H1 (cell line): ENCODE data around the gene KRTAP10-12. TPM values are rescaled to one million over a fixed set of nuclear protein-coding genes. Genes with fewer than 3 reads are reported as not detected.

Source experiments
- CTCF ChIA-PET: fragments of 300-600 bp; sonication (Branson Sonifier 250); formaldehyde crosslinking; loops from one replicate; lab custom pipeline; 2021; ENCODE audit not compliant: partially characterized antibody; lab: Charles Lee
- POLR2A ChIA-PET: fragments of 300-600 bp; sonication (Branson Sonifier 250); formaldehyde crosslinking; loops from one replicate; lab custom pipeline; 2021; ENCODE audit warnings: inconsistent platforms; ENCODE audit not compliant: partially characterized antibody; lab: Charles Lee
- DNase-seq, 2 experiments: peaks; one replicate each; pipeline versions ENCODE4 v3.0.0 to v3.0.0-alpha.2; 2010 to 2022; ENCODE audit warnings: low spot score in 2 of 2, low read depth in 1 of 2, mixed read lengths in 1 of 2
- FAIRE-seq: peaks from 2 replicates; lab custom pipeline; 2011; peaks lifted over from hg19 to GRCh38; lab: Jason Lieb, UNC
- H2AFZ ChIP-seq: 2 replicates; pipeline ENCODE4 v1.8.1; 2012; ENCODE audit warnings: low read length, inconsistent platforms
- H2AK5ac ChIP-seq: 2 replicates; pipeline ENCODE4 v1.6.1; 2013; ENCODE audit warnings: low read depth, low read length
- H2BK120ac ChIP-seq: replicated peaks from 2 replicates; pipeline ENCODE3; 2013; ENCODE audit warnings: low read depth, low read length, inconsistent platforms
- H2BK12ac ChIP-seq: 2 replicates; pipeline ENCODE4 v1.6.1; 2013; ENCODE audit warnings: low read depth, low read length
- H2BK15ac ChIP-seq: 2 replicates; pipeline ENCODE4 v1.6.1; 2013; ENCODE audit warnings: low read length
- H2BK20ac ChIP-seq: 2 replicates; pipeline ENCODE4 v1.6.1; 2013; ENCODE audit warnings: low read length
- H2BK5ac ChIP-seq: 2 replicates; pipeline ENCODE4 v1.6.1; 2013; ENCODE audit warnings: low read depth, low read length
- H3K14ac ChIP-seq: 2 replicates; pipeline ENCODE4 v1.6.1; 2013; ENCODE audit warnings: inconsistent platforms; ENCODE audit not compliant: insufficient read length
- H3K18ac ChIP-seq: 2 replicates; pipeline ENCODE4 v1.6.1; 2013; ENCODE audit warnings: low read length; ENCODE audit errors: extremely low read depth
- H3K23ac ChIP-seq: 2 replicates; pipeline ENCODE4 v1.6.1; 2013; ENCODE audit warnings: inconsistent platforms; ENCODE audit not compliant: insufficient read length
- H3K23me2 ChIP-seq: 2 replicates; pipeline ENCODE4 v1.6.1; 2013; ENCODE audit warnings: low read depth, low read length
- H3K27ac ChIP-seq: 2 replicates; pipeline ENCODE4 v1.6.1; 2011; ENCODE audit warnings: low read depth, low read length, inconsistent platforms
- H3K27me3 ChIP-seq, 4 experiments: replicated peaks in 1 of 4; 1 replicate in 1 of 4; 2 replicates in 3 of 4; pipeline versions ENCODE4 v1.6.1 to v1.8.1; 2011 to 2013; ENCODE audit warnings: low read length in 3 of 4, mild to moderate bottlenecking in 3 of 4, inconsistent platforms in 2 of 4, mixed read lengths in 2 of 4, moderate library complexity in 1 of 4; ENCODE audit not compliant: control insufficient read depth in 3 of 4, insufficient read depth in 3 of 4; ENCODE audit errors: extremely low read depth in 1 of 4
- H3K36me3 ChIP-seq, 4 experiments: 2 replicates each; pipeline versions ENCODE4 v1.6.1 to v1.8.1; 2011 to 2013; ENCODE audit warnings: mild to moderate bottlenecking in 4 of 4, low read length in 3 of 4, moderate library complexity in 2 of 4, control low read depth in 1 of 4, inconsistent platforms in 1 of 4; ENCODE audit not compliant: insufficient read depth in 4 of 4, control insufficient read depth in 2 of 4
- H3K4ac ChIP-seq: replicated peaks from 2 replicates; pipeline ENCODE3; 2013; ENCODE audit warnings: low read length, low read depth, mixed read lengths, inconsistent platforms; ENCODE audit not compliant: insufficient read length
- H3K4me1 ChIP-seq, 4 experiments: replicated peaks in 1 of 4; 1 replicate in 1 of 4; 2 replicates in 3 of 4; pipeline versions ENCODE4 v1.6.1 to v1.8.1; 2011 to 2013; ENCODE audit warnings: low read length in 3 of 4, inconsistent platforms in 2 of 4, mixed read lengths in 1 of 4; ENCODE audit not compliant: insufficient read depth in 4 of 4, control insufficient read depth in 3 of 4
- H3K4me2 ChIP-seq, 2 experiments: 2 replicates each; pipeline versions ENCODE4 v1.6.1 to v1.8.1; 2011 to 2013; ENCODE audit warnings: low read depth in 2 of 2, low read length in 2 of 2, control low read depth in 1 of 2, inconsistent platforms in 1 of 2, mild to moderate bottlenecking in 1 of 2; ENCODE audit not compliant: insufficient read depth in 1 of 2
- H3K4me3 ChIP-seq, 4 experiments: fragments of 200-600, 300-600 bp in 1 of 4; sonication (generic), shearing (Covaris generic), sonication (Bioruptor Twin) in 1 of 4; 2 replicates each; pipeline versions ENCODE4 v1.5.1 to v1.8.1; 2011 to 2016; ENCODE audit warnings: low read length in 4 of 4, low read depth in 3 of 4, control low read depth in 2 of 4, inconsistent platforms in 2 of 4, mild to moderate bottlenecking in 2 of 4, mixed read lengths in 1 of 4, moderate library complexity in 1 of 4; ENCODE audit not compliant: insufficient read depth in 2 of 4; ENCODE audit errors: extremely low read depth in 1 of 4
- H3K56ac ChIP-seq: replicated peaks from 2 replicates; pipeline ENCODE3; 2013; ENCODE audit warnings: low read depth, mild to moderate bottlenecking, mixed read lengths, low read length, inconsistent platforms; ENCODE audit not compliant: insufficient read length
- H3K79me1 ChIP-seq: 2 replicates; pipeline ENCODE4 v1.6.1; 2013; ENCODE audit warnings: low read depth, low read length, control low read depth
- H3K79me2 ChIP-seq, 2 experiments: 2 replicates each; pipeline versions ENCODE4 v1.6.1 to v1.8.1; 2012 to 2013; ENCODE audit warnings: low read length in 2 of 2, mild to moderate bottlenecking in 2 of 2, inconsistent platforms in 1 of 2; ENCODE audit not compliant: insufficient read depth in 2 of 2, control insufficient read depth in 1 of 2
- H3K9ac ChIP-seq, 4 experiments: replicated peaks in 1 of 4; 1 replicate in 1 of 4; 2 replicates in 3 of 4; pipeline versions ENCODE4 v1.6.1 to v1.8.1; 2011 to 2013; ENCODE audit warnings: low read depth in 3 of 4, low read length in 3 of 4, control low read depth in 2 of 4, mild to moderate bottlenecking in 2 of 4, moderate library complexity in 2 of 4, inconsistent platforms in 1 of 4; ENCODE audit errors: extremely low read depth in 1 of 4
- H3K9me3 ChIP-seq, 2 experiments: 2 replicates each; pipeline versions ENCODE4 v1.6.1 to v1.8.1; 2012 to 2013; ENCODE audit warnings: mild to moderate bottlenecking in 2 of 2, moderate library complexity in 2 of 2, control low read depth in 1 of 2, inconsistent platforms in 1 of 2, low read depth in 1 of 2, low read length in 1 of 2, mixed read lengths in 1 of 2; ENCODE audit not compliant: insufficient read depth in 2 of 2
- H4K20me1 ChIP-seq, 2 experiments: replicated peaks in 1 of 2; 2 replicates each; pipeline versions ENCODE3 to v1.8.1; 2011 to 2013; ENCODE audit warnings: inconsistent platforms in 2 of 2, low read length in 2 of 2, mild to moderate bottlenecking in 1 of 2; ENCODE audit not compliant: insufficient read depth in 2 of 2, control insufficient read depth in 1 of 2
- H4K5ac ChIP-seq: 2 replicates; pipeline ENCODE4 v1.6.1; 2013; ENCODE audit warnings: low read length, low read depth, mixed read lengths, inconsistent platforms; ENCODE audit not compliant: insufficient read length
- H4K8ac ChIP-seq: 2 replicates; pipeline ENCODE4 v1.8.0; 2013; ENCODE audit warnings: mild to moderate bottlenecking, moderate library complexity, low read length, inconsistent platforms; ENCODE audit not compliant: insufficient read depth; ENCODE audit errors: extremely low read depth
- H4K91ac ChIP-seq: replicated peaks from 2 replicates; pipeline ENCODE3; 2013; ENCODE audit warnings: low read length, mixed read lengths, inconsistent platforms; ENCODE audit not compliant: insufficient read length
- POLR2AphosphoS5 ChIP-seq: IDR thresholded peaks from 2 replicates; pipeline ENCODE4 v1.6.1; 2011; ENCODE audit warnings: low read depth, low read length
- POU5F1 ChIP-seq: IDR thresholded peaks from 2 replicates; pipeline ENCODE4 v1.6.1; 2011; ENCODE audit warnings: low read depth, mild to moderate bottlenecking, low read length, moderate library complexity
- SUZ12 ChIP-seq: fragments of 200-600 bp; sonication (generic); IDR thresholded peaks from 2 replicates; pipeline ENCODE4 v1.6.1; 2012; ENCODE audit warnings: mild to moderate bottlenecking, inconsistent platforms, low read length, moderate library complexity, mixed read lengths
- TAF7 ChIP-seq: optimal IDR thresholded peaks from 2 replicates; pipeline ENCODE3; 2011; ENCODE audit warnings: low read depth, mild to moderate bottlenecking, inconsistent platforms, low read length, moderate library complexity, borderline replicate concordance
- WGBS, 2 experiments: shearing (Covaris generic) in 1 of 2; methylation state at CpG; one replicate each; pipeline versions ENCODE4 v1.1.6 to v1.1.7; 2013 to 2015; ENCODE audit warnings: low lambda C conversion rate in 2 of 2, mixed read lengths in 2 of 2, inconsistent platforms in 1 of 2, low coverage in 1 of 2, missing lambda C conversion rate in 1 of 2; ENCODE audit not compliant: insufficient replicate concordance in 2 of 2, insufficient coverage in 1 of 2, insufficient read length in 1 of 2; ENCODE audit errors: extremely low coverage in 1 of 2, missing lambda C conversion rate in 1 of 2; 5-methylcytosine and 5-hydroxymethylcytosine counted together
- polyA plus RNA-seq, 7 experiments: library from polyadenylated mRNA; depleted of rRNA in 3 of 7; stranded (reverse) in 5 of 7; unstranded in 2 of 7; fragments of >200 nt in 5 of 7; fragments of 200-250 nt in 2 of 7; gene quantifications; 1 replicate in 5 of 7; 2 replicates in 1 of 7; 4 replicates in 1 of 7; pipeline versions ENCODE4 v1.2.1 to v1.2.3, GENCODE V29; 2011 to 2013; ENCODE audit warnings: missing spikeins in 2 of 7, mixed read lengths in 2 of 7
- total RNA-seq: library from RNA; stranded (reverse); fragmentation: NEBNext Ultra II Directional; extraction: Animal tissue kit (Norgen Biotek cat#: 25700); gene quantifications from 2 replicates; pipeline ENCODE4 v1.2.1, GENCODE V29; 2021

KRTAP10-12 gene
- total and polyA plus RNA-seq, 2 of the 8 experiments (the other 6 are each of a cell fraction or from before 2014, with no cell fraction given): not detected

DNA sequence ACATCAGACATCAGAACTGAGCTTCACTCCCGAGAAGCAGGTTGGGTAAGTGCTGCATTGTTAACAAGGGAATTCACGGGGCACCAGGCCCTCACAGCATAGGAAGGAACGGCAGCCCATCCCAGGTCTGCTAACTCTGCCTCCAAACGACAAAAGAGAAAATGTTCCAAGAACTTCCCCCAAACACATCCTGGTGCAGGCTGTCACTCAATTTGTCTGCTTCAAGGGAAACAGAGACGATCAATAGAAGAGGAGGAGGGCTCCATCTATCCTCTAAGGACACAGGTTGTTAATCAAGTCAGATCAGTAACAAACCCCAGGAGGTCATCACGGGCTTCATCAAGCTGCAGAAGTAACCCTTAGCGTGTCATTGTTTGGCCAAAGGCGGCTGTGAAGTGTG is 17.9 kb downstream of the KRTAP10-12 start:
- FAIRE-seq: no peak
- POLR2A ChIA-PET: interaction anchor here (1.2 kb wide), 1 partner anchor 12 kb away, joined by 3 read pairs; no protein-coding TSS in a partner anchor
- WGBS, 2 experiments: 56% methylated on average over 8 of the region's 8 CpGs; no CpG with 5 or more reads in 1 of the 2 experiments

More for the DNA sequence above, 17.9 kb downstream of the KRTAP10-12 start:
- Histone ChIP-seq H4K5ac (no peak overlapping the region), H3K9me3 (no peaks in the 10 kb centered on the region), H2BK20ac (0 out of 2 replicates have a peak overlapping the region, but pooled peaks have one; percentile 56), H3K4ac (no peak overlapping the region), H4K8ac (no peak overlapping the region), H4K20me1 (no peaks in the 10 kb centered on the region), H3K27me3 (peaks cover 12 to 45% (median 40%) of the 10 kb centered on the region in 4 experiments), H3K36me3 (no peaks in the 10 kb centered on the region), H2BK120ac (no peak overlapping the region), H3K79me2 (no peaks in the 10 kb centered on the region), H2BK5ac (no peak overlapping the region), H3K56ac (no peak overlapping the region), H2BK12ac (no peak overlapping the region; the same call in 1 of the 2 replicates), H3K9ac (no peak overlapping the region), H2AFZ (no peak overlapping the region), H2AK5ac (no peak overlapping the region), H3K4me2 (no peak overlapping the region; a peak in 1 of 4 replicates), H3K14ac (no peak overlapping the region), H3K79me1 (no peaks in the 10 kb centered on the region), H3K4me3 (no peak overlapping the region), H4K91ac (no peak overlapping the region), H3K23me2 (peaks cover 16% of the 10 kb centered on the region), H3K27ac (no peak overlapping the region), H3K18ac (no peak overlapping the region), H2BK15ac (no peak overlapping the region), H3K4me1 (peaks cover 5 to 38% (median 21%) of the 10 kb centered on the region in 4 experiments), H3K23ac (no peak overlapping the region)
- TF ChIP-seq POU5F1 (no peak), TAF7 (no peak), SUZ12 (no peak), POLR2AphosphoS5 (no peak)
- CTCF ChIA-PET: interaction anchor here (1.0 to 1.7 kb wide), 6 partner anchors 28 to 354 kb away, joined by 3 to 10 read pairs (median 3); no protein-coding TSS in a partner anchor
- DNase-seq: peak in 1 of 2 experiments; percentile 33
